ENCODE data around the gene FOXO3.

Gene FOXO3

DNA sequence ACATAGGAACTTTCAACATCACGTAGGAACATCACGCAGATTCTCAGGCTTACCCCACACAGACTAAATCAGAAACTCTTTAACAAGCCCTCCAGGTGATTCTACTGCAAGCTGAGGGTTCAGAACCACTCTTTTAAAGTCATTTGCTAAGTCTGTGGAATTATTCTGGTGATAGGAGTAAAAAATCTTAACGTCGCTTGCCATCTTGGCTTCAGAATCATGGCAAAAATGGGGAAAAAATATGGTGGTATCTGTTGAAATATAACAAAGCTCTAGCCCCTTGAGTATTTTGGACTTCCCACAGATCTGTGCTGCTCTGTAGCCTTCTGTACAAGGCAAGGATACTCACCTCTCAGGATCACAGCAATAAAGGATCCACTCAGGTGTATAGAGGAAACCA lies 17.4 kb downstream of the FOXO3 start:
- no peak for DNase-seq

DNA sequence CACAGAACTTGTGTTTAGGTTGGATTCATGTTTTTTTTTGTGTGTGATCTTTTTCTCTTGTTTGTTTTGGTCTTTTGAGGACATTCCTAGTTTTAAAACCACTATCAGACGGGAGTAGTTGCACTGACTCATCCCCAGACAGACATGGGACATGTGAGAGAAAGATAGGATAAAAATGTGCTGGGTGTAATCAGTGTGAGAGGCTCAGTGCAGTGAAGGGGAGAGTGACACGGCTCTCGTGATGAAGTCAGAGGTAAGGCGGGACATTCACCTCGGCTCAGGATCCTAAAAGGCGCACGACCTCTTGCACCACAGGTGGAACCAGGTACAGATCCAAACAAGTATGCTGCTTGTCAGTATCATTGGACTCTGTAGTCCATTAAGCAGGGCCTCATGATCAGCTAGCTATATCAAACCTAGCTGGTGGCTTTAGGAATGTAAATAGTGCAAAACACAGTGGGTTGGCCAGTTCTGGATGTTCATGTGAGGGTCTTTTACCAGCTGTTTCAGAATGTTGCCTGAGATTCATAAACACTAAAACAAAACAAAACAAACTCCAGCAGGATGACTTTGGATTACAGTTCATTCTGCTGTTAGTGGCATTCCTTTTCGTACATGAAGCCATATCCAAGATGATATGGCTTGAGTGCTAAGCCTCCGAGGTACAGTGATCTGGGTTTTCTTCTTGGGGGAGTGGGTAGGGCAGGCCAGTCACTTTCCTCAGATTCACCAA lies 18.0 kb downstream of the FOXO3 start:
- DNase-seq = no peak

DNA sequence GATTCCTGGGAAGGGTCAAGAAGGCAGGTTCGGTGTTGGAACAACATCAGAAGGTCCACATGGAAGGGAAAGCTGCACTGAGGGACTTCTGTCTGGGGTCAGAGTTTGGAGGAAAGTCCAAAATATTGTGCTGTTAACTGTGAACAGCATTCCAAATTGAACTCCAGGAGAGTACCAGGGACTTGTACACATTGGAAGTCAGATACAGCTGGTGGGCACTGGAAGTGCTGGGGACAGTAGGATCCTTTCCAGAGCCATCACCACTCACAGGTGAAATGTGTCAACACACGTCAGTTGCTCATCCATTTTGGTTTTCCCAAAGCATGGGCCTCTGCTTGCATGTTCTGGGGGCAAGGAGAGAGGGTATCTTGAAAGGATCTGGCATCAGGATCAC lies 18.6 kb downstream of the FOXO3 start:
- DNase-seq = no peak

DNA sequence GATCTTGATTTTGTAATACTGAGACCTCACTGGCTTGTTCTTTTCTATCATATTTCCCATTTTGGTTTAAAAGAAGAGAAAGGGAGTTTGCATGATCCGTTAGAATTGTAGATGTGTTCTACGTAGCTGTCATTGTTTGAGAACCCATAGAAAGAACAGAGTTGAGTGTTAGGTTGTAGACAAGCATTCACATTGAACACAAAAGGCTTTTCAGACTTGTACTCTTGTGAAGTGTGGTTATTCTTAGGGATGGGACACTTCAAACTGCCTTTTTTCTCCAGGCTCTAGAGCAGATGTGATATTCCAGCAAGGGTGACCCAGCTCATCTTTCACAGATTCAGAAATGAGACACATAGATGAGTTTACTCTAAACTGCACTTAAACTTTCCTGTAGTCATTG lies 19.9 kb downstream of the FOXO3 start:
- no peak for DNase-seq

DNA sequence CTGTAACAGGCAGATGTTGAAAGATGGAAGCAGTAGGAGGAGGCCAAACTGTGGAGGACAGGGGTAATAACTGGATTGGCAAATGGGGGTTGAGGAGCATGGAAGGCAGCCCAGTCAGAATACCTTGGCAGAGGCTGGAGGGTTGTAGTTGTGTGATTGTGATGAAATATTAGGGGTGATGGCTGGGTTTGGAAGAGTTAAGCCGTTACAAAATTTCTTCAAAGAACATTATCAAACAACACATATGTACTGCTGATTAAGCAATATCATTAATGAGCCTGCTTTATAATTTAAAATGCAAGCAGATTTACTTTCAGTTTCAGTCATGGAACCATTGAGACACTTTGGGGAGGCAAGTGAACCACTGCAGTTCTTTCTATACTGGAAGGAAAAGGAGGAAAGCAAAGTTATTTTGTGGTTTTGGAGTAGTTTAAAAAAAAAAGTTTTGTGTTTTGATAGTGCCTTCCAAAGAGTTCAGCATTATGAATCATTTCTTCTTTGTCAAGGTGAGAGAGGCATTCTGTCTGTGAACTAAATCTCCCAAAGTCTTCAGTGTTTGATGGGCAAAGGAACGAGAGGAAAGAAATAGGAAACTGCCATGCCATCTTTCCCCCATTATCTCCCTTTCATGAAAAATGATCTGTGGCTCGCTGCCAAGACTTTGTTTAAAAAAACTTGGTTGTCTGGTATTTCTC lies 20.7 kb downstream of the FOXO3 start:
- no peak for DNase-seq

DNA sequence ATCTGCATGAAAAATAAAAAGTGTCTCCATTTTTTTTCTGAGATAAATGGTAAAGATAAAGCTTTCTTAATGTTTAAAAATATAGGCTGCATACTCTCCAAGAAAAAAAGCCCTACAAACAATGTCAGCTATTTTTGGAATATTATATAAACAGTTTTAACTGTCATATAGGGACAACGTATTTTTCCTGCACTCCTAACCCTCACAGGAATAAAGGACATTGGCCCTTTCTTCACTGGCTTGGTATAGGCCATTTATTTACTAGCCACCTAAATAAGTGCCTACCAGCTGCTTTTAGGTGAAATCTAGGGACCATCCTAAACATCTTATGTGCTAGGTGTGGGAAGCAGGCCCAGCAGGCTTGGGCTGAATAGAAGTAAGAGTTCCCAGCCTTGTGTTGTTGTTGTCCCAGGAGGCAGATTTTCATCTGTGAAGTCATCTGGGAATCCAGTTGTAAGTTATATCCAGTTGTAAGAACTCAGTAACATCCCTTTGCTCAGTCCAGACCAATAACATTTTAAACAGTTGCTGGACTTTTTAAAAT lies 21.3 kb downstream of the FOXO3 start:
- no peak for DNase-seq

DNA sequence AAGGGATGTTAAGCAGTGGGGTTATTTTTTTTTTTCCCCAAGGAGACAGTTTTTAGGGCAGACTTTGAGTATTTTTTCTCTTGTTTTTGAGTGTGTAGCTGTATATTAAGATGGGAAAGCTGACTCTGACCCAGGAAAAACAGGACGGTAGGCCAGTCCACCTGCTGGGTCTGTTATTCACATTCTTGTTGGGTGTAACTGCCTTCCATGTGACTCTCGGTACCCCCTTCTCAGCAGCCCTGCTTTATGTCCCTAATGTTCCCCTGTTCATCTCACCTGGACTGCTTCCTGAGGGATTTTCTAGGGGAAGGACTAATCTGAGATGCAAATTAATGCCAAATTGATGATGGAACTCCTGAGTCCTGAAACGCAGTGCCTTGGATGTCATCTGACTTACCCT lies 21.9 kb downstream of the FOXO3 start:
- DNase-seq = no peak

DNA sequence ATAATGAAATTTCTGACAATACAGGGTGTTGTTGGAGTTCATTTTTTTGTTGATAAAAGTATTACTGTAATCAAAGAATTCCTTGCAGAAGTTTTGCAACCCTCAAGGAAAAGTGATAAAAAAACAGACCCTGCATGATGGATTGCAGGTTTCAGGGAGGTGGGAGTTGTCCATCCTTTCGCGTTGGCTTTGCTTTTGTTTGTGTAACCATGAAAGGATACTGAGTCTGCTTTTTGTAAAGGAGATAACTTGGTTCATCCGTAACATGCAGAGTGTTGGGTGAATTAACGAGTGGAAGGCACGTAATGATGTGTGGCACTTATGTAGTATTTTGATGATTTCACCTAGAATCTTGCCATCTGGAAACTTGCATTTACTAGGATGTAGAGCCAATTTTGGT lies 23.6 kb downstream of the FOXO3 start:
- no peak for DNase-seq

DNA sequence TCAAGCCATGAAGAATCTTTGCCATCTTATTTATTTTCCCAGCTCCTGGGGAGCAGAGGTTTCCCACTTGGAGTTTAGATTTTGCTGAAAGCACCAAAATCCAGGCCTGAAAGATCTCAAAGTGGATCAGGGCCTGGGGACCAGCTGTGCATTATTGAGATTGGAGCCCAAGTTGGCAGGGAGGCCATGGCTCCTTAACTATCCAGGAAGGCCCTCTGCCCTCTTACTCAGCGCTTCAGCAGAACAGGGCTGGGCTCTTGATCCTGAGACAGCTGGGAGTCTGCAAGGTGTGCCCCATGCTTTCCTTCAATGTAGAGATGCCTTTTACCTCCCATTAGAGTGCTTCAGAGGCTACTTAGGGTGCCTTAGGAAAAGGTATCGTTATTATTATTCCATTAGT lies 24.6 kb downstream of the FOXO3 start:
- no peak for DNase-seq

DNA sequence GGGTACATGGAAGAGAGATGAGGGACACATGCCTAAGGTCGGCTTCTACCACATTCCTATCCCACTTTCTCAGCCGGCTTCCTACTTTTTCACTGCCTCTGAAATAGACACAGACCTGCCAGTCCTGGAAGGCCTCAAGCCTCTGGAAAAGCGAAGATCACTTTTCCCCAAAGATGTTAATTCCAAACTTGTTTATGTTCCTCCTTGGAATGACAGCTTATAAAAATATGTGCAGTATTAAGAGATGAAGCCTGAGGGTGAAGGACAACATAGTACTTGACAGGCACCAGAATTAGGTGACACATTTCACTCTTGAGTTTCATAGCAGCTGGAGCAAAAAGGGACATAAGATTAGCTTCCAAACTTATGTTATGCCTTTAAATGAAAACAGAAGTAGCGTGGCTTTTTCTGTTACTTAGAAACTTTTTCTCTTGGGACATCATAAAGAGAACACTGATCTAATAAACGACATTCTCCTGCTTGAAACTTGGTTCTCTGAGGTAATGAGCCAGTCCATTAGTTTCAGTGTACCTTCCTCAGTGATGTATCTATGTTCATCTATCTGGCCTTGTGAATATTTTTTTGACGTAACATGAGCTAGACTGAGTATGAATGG lies 25.3 kb downstream of the FOXO3 start:
- DNase-seq = no peak

DNA sequence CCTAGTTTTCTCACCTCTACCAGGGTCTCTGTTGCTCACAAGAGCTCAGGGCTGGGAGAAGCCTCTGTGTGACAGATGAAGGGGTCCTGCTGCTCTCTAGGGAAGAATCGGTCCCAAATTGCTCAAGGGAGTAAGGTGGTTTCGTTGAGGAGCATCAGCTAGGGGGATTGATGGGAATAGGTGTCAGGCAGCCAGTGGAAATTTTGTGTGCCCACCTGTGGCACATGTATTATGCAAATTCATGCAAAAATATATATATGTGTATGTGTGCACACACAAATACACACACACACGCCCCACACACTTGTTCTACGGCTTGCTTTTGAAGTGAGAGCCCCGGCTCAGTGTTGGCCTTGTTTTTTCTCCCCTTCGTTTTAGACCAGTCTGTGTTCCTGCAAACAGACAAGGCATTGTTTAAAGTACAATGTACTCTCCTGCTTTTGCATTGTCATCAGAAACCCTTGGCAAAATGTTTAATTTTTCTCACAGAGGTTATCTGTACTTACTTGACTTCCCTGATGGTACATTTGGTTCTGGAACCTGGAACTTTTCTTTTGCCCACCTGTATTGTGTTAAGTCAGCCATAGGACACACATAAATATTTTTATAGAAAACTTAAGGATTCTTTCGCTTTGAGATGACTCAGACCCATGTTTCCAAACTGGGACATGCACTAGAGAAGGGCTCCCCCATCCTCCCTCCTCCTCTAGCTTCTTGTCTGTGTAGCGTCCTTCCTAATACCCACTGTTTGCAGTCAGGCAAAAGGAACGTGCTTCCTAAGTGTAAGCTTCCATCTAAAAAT lies 26.7 kb downstream of the FOXO3 start:
- DNase-seq = no peak

DNA sequence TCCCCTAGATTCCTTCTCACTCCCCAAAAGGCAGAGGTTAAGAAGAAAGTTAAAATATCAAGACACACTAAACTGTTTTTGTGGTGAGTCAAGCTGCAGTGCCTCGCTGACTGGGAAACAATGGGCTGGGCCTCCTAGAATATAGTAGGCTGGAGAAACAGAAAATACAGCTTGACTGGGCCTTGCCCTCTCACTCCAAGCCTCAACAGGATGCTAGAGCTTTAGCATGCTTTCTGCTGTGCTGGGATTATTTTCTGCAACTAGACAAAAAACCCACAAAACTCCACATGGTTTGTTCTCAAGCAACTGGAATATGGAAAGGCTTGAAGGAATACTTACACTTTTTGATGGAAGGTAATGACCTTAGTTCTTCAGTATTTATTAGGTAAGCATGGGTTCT lies 27.9 kb downstream of the FOXO3 start:
- no peak for DNase-seq

DNA sequence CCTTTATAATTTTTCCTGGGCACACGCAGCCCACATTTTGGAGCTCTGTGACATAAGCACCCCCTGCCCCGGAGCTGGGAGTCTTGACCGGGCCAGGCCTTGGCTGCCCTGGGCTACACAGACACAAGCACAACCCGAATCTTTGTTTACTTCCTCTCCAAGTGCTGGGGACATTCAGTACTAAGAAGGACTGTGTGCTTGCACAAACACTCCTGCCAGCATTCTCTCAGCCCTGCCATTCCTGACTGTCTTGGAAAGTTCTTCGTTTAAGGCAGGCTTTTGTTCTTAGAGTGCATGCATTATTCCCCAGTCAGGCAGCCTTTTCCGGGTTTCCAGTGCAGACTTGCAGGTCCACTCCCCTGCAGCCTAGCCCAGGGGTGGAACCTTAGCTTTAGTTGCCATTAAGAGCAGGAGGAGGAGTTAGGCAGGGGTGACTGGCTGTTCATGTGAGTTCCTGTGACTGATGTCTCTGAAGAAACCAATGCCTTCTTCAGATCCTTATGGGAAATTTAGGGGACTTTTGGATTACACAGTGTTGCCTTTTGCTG lies 28.6 kb downstream of the FOXO3 start:
- no peak for DNase-seq

DNA sequence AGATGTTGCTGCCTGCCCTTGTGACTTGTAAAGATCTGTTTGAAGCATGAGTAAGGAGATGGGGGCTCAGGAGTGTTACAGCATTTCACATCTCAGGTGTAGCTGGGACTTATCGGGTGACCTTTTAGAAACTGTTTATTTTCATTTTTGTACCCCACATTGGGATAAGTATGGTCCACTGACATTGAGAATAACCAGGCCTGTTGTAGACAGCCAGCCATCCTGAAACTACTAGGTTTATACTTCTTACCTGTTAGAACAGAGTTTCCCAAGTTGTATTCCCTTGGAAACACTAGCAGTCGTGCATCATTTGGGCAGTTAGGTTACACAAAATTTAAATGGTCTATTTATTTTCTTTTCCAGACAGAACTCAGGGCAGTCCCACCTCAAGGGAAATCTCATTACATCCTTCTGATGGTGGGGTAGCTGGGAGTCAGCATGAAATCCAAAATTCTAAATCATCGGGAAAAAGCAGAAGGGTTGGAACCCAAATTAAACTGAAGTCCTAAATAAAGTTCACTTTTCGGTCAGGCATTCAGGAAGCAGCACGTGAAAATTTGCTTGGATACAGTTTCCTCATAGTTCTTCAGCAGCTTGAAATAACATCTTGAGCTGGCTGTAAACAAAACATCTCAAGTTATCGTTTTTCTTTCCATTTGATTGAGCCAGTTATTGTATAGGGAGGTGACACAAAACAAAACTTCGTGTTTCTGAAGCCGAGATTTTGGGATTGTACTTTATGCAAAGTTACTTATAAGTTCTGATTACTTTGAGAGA lies 30.5 kb downstream of the FOXO3 start:
- DNase-seq = no peak

DNA sequence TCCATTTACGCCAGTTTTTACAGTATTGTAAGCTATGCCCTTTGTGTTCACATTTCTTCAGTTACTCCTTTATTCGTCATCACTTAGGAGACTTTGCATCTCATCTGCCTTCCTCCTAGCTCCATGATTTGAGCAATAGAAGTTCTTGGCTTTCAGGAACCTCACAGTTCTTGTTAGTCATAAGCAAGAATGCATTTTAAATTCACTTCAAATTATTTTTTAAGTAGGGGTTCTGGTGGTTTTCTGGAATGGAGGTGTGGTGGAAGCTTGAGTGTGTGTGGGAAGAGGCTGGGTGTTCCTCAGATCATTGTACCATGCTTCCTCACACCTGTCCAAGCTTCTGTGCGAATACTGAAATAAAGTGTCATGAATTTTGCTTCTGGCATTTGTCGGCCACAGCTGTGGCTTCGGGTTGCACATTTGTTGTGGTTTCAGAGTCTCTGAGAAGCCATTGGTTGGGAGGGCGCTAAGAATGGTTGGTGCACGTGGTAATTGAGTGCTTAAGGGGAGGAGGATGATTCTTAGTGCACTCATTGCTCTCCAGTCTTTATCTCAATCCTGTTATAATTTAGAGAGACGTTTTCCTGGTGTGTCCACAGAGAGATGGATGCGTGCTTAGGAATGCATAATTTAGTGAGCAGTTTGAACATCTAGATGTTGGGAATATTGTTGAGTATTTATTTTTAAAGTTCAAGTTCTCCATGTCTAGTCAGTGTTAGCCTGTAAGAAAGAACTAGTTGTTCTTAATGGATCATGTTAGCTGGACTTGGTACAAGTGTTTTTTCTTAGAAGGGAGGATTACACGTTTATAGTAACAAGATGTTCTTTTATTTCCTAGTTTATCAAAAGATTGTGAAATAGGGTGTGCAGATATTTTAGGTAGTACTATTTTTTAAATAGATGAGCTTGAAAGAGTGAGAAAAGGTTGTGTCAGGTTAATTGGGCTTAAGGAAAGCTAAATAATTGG lies 31.9 kb downstream of the FOXO3 start:
- peak; percentile 58 for DNase-seq

DNA sequence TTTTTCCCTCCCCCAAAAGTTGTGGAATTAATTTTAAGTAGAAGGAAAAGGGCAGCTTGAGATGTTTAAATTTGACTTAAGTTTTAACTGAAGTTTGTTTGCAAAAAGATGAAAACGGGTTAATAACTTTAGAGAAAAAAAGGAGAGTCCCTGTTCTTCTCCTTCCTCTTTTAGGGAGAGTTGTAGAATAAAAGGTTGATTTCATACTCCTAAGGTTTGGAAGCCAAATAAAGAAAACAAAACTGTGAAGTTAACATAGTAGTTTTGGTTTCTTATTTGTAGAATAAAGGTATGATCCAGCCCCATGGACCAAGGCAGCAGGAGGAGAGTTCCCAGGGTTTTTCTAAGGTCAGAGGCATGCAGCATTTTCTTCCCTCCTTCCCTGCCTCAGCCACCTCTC lies 33.4 kb downstream of the FOXO3 start:
- no peak for DNase-seq

DNA sequence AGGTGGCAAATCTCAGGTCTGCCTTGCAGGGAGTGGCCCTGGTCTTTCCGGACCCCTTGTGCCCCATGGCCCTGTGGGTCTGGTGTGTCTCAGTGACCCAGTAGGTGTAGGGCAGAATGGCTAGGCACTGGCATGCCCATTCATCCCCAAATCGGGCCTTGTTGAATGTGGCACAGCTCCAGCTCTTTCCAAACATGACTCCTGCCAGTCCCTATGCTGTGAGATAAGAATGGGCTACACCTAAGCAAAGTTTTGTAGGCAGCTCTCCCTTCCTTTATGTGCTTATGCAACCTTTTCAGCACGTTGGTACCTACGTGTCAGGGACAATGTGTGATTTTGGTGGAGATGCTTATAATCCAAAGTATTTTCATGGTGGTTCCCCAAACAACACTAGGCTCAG lies 33.9 kb downstream of the FOXO3 start:
- DNase-seq = no peak

DNA sequence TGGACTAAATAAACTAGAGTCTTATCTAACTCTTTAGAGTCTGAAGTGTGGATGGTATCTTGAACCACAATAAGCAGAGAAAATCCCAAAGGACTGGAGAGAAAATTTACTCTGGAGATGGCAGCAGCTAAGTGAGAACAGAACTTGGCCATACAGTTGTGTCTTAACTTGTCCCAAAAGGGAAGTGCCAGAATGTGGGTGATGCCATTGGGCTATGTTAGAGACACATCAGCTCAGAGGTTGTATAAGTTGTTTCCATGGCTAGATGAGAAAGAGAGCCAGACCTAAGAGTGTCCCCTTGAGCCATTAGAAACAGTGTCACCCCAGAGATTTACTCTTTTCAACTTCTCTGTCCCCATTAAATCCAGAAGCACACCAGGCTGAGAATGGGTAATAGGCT lies 36.2 kb downstream of the FOXO3 start:
- DNase-seq = no peak

DNA sequence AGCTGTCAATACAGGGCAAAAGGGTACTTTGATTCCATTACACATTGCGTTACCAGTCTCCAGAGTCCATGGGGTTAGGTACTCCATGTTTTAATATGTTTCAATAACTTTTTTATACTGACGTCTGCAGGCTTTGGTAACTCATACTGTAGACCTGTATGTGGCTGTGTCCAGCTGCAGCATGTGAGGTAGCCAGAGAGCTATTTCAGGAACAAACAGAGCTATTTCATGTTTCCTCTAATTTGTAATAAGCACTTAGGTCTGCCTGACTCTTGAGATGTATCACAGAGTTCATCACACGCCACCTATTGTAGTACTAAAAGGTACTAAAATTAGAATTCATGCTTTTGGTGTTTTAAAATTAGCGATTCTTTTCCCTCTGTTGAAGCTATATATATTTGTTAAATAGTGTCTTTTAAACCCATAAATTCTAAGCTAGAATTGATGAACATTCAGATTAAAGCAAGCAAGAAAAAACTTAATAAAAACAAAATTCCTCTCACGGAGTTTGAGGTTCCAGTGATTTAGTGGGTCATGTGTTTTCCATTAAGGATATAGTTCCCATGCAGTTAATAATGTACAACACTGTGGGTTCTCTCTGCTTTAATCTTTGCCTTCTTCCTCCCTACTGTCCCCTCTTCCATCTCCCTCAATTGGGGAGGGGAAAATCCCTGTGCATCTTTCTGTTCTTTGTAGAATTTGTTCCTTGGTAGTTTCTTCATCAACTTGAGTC lies 37.0 kb downstream of the FOXO3 start:
- DNase-seq = no peak

DNA sequence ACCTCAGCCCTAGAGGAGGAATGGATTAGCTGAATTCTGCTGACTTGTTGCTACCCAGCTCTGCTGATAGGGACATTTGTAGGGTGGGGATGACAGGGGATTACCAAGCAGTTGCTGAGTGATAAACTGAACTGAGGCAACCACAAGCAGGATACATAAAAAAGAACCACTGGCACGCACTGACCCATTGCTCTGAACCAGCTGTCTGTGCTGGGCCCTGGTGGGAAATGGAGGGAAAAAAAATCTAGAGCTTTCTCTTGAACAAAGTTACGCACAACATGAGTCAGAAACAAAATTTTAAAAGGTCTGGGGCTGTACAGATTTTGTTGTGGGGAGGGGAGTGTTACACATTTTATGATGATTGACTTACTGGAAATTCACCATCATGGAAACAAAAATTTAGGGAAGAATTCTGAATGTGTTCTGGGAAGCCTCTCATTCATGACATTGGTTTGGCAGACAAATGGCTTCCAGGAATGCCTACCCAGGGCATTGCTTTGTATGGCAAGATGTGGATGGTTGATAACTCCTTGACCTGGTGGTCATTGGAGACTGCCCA lies 37.7 kb downstream of the FOXO3 start:
- DNase-seq = no peak
